Placental epithelial cell (primary cell): ENCODE results near the gene HSDL1. TPM values are rescaled to one million over a fixed set of nuclear protein-coding genes. Genes with fewer than 3 reads are reported as not detected.

Source experiments
- total RNA-seq: library from RNA; depleted of rRNA; stranded (reverse); fragments of >200 nt; gene quantifications from 2 replicates; pipeline ENCODE4 v1.2.3, GENCODE V29; 2012

The HSDL1 gene
- total RNA-seq = 8.6 and 11.2 TPM in 2 replicates

DNA sequence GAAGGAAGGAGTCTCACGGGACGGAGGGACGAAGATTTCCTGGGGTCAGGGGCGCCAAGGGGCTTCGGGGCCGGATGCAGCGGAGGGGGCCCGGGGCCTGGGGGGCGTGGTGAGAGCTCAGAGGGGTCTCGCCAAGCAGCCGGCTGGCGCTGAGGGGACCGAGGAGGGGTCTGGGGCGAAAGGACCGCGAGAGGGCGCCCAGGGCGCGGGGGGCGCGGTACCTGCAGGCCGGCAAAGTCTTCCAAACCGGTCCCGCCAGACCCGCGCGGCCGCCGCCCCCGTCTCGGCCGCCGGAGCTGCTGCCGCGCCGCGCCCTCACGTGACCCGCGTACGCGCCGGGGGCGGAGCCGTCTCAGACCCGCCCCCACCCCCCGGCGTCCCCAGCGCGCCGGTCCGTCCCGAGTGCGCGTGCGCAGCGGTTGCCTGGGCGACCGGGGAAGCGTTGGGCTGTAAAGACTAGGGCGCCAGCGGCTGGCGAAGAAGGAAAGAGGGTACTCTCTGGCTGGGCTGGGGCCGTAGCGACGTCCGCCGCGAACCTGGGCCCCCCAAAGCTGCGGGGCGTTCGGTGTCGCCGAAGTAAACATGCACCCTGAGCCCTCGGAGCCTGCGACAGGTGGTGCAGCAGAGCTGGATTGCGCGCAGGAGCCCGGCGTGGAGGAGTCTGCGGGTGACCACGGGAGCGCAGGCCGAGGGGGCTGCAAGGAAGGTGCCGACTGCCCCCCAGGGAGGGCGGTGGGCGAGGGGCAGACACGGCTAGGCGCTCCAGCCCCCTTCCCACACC is at the start of gene HSDL1, which contains the start of gene DNAAF1:
TSS of gene HSDL1 (minus strand) at position 319 of the 781 bp plus-strand sequence. CDS start 13,856 bp downstream, outside the sequence.
TSS of gene DNAAF1 (plus strand) at position 450 of the 781 bp plus-strand sequence. CDS start at position 583, 133 bp downstream.

GRCh38 chr16:84190731-84191388 is 45.9 kb upstream of the HSDL1 start, which contains the start of gene ADAD2:
Gene ADAD2 (plus strand): TSS chr16:84191157. CDS start chr16:84191231, 74 bp downstream.

DNA sequence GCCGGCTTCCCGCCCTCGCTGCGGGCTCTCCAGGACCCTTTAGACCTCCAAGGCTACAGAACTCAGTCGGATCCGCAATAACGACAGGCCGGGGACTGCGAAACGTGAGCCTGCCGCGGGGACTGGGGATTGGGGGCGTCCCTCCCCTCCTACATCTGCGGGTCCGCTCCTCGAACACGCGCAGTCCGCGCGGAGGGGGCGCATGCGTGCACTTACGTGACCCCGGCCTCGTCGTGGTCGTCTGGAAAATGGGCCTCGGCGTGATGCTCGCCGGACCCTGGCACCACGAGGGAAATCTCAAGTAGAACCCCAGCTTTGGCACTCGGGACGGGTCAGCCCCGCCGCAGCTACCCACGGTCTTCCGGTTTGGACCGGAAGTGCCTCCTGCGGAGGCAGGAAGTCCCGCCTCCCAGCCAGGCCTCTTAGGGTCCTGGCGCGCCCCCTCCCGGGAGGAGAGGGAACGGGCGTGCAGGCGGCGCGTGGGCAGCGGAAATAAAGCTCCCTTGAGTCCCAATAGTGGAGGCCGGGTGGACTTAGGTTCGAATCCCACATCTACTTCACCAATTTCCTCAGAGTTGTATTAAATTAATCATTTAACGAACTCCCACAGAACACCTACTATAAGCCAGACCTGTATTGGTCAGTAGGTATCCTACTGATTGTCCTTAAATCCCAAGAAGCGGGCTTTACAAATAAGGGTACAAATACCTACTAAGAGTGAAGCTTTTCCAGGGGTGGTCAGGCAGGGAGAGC is 41.9 kb upstream of the HSDL1 start, which contains the start of gene TAF1C:
TSS of gene TAF1C (minus strand) at position 373 of the 753 bp plus-strand sequence. CDS start 2,069 bp downstream, outside the sequence.

GRCh38 chr16:84116720-84117493 is 28.1 kb downstream of the HSDL1 start, which contains the start of gene MBTPS1:
Gene MBTPS1 (minus strand): TSS chr16:84116942. CDS start chr16:84101783, 15,159 bp downstream.

Other genes with a start within 250 kb of the HSDL1 start
- gene MLYCD, start 246.1 kb downstream of the HSDL1 start, total RNA-seq = 3.1 and 3.9 TPM in 2 replicates
- gene OSGIN1, start 191.9 kb downstream of the HSDL1 start, total RNA-seq = 0.39 and 1.6 TPM in 2 replicates
- gene NECAB2, start 176.9 kb downstream of the HSDL1 start, total RNA-seq = not detected in 2 replicates
- gene SLC38A8, start 102.4 kb downstream of the HSDL1 start, total RNA-seq = not detected in 2 replicates
- 98.9 and 109 TPM in 2 replicates for gene MBTPS1, start 28.2 kb downstream of the HSDL1 start, total RNA-seq
- gene DNAAF1, start 131 bp upstream of the HSDL1 start, total RNA-seq = under 0.01 TPM in 1 of 2 replicates, not detected in the other
- gene TAF1C, start 41.9 kb upstream of the HSDL1 start, total RNA-seq = 27.1 and 34.3 TPM in 2 replicates
- gene ADAD2, start 46.0 kb upstream of the HSDL1 start, total RNA-seq = under 0.01 TPM in 1 of 2 replicates, not detected in the other
- gene KCNG4, start 94.8 kb upstream of the HSDL1 start, total RNA-seq = not detected in 2 replicates
- gene WFDC1, start 149.7 kb upstream of the HSDL1 start, total RNA-seq = under 0.01 and 0.11 TPM in 2 replicates
- 0.39 TPM in 1 of 2 replicates, not detected in the other for gene ATP2C2, start 223.4 kb upstream of the HSDL1 start, total RNA-seq